Dedifferentiated amniotic fluid mesenchymal stem cell (primary cell): Measurements from ENCODE around the gene TENM4.
"Not testable (repeated sequence)": the region's sequence is repeated elsewhere in the genome, so short reads cannot be mapped to it uniquely, and the experiment has no call there.

Experiments used
- DNase-seq: peaks from one replicate; pipeline ENCODE4 v3.0.0-alpha.2; 2016; ENCODE audit errors: extremely low spot score

Gene TENM4

GRCh38 chr11:78645226-78646202, 795.3 kb downstream of the TENM4 start:
- peak; percentile 57 for DNase-seq

GRCh38 chr11:78643676-78644056, 797.2 kb downstream of the TENM4 start:
- DNase-seq: no peak

- DNase-seq: no peak
Measured at GRCh38 chr11:78642979-78643675, 797.7 kb downstream of the TENM4 start.

GRCh38 chr11:78641541-78641940, 799.3 kb downstream of the TENM4 start:
- no peak for DNase-seq

GRCh38 chr11:78638704-78639380, 802.0 kb downstream of the TENM4 start:
- no peak for DNase-seq

GRCh38 chr11:78637527-78637926, 803.3 kb downstream of the TENM4 start:
- not testable (repeated sequence) for DNase-seq

GRCh38 chr11:78635814-78636506, 804.9 kb downstream of the TENM4 start:
- DNase-seq: no peak

- DNase-seq: no peak
Measured at GRCh38 chr11:78633516-78634310, 807.1 kb downstream of the TENM4 start.

GRCh38 chr11:78630561-78631303, 810.1 kb downstream of the TENM4 start:
- no peak for DNase-seq

GRCh38 chr11:78630155-78630554, 810.7 kb downstream of the TENM4 start:
- no peak for DNase-seq

- no peak for DNase-seq
Measured at GRCh38 chr11:78622666-78623065, 818.2 kb downstream of the TENM4 start.

- no peak for DNase-seq
Measured at GRCh38 chr11:78620159-78620558, 820.7 kb downstream of the TENM4 start.

GRCh38 chr11:78615724-78616123, 825.1 kb downstream of the TENM4 start:
- no peak for DNase-seq

- DNase-seq: no peak
Measured at GRCh38 chr11:78613378-78613813, 827.4 kb downstream of the TENM4 start.

GRCh38 chr11:78612721-78613377, 828.0 kb downstream of the TENM4 start:
- no peak for DNase-seq

GRCh38 chr11:78609321-78609720, 831.5 kb downstream of the TENM4 start:
- not testable (repeated sequence) for DNase-seq

- DNase-seq: no peak
Measured at GRCh38 chr11:78607696-78608095, 833.1 kb downstream of the TENM4 start.

- no peak for DNase-seq
Measured at GRCh38 chr11:78606667-78607066, 834.2 kb downstream of the TENM4 start.

- DNase-seq: no peak
Measured at GRCh38 chr11:78605296-78605695, 835.5 kb downstream of the TENM4 start.

- no peak for DNase-seq
Measured at GRCh38 chr11:78603792-78604191, 837.0 kb downstream of the TENM4 start.
